GM18508 (cell line): ENCODE measurements around the gene HERC2.
"Not testable (repeated sequence)": the region's sequence is repeated elsewhere in the genome, so short reads cannot be mapped to it uniquely, and the experiment has no call there.

Source experiments
- ATAC-seq: cut with Tn5 transposase; IDR thresholded peaks from one replicate; pipeline ENCODE4 v1.9.1; 2021; ENCODE audit warnings: moderate number of reproducible peaks; ENCODE audit not compliant: insufficient read depth, unreplicated experiment

Gene HERC2

DNA sequence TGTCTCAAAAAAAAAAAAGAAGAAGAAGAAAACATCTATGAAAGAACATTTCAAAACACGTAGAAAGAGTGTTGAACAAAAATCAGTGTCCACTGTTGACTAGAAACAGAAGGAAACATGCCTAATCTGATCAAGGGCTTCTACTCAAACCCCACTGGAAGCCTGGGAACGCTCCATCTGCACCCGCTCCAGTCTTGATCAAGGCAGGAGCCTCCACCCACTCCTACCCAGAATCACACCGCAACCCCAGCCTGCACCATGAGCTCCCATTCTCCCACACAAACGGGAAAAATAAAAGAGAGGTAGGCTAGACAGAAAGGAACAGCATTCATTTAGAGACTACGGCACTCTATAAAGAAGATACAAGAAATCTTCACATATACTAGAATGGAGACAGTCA, 181.9 kb downstream of the HERC2 start:
- ATAC-seq, result no peak

DNA sequence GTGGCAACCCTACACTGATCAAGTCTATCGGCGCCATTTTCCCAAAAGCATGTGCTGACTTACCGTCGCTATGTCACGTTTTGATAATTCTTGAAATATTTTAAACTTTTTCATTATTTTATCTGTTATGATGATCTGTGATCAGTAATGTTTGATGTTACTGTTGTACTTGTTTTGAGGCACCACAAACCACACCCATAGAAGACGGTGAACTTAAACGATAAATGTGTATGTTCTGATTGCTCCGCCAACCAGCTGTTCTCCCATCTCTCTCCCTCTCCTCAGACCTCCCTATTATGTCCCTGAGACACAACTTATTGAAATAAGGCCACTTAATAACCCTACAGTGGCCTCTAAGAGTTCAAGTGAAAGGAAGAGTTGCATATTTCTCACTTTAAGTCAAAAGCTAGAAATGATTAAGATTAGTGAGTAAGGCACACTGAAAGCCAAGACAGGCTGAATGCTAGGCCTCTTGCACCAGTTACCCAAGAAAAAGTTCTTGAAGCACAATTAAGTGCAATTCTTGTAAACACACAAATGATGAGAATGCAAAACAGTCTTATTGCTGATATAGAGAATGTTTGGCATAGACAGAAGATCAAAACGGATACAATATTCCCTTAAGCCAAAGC, 184.5 kb downstream of the HERC2 start:
- ATAC-seq, result not testable (repeated sequence)

DNA sequence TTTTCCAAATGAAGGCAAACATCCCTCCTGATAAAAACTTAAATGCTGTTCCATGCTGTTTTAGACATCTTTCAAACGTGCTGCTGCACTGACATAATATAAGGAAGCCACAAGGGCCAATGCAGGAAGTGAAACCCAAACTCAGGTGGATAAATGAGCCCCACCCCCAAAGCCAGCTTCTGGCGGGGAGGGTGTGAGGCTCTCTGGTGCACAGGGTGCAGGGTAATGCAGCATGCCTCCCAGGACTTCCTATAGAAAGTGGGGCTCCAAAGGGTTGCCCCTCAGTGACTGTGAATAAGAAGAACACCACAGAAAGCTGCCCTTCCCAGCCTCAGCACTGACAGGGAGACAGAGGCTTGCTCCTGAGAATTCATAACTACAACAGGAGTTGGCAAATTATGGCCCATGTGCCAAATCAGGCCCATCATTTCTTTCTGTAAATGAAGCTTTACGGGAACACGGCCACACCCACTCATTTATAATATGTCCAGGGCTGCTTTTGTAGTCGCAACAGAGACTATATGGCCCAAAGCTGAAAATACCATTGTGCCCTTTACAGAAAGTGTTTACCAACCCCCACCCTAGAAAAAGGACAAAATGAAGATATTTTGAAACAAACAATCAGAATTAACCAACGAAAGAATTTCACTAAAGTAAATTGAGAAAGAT, 185.6 kb downstream of the HERC2 start:
- peak; percentile 67 for ATAC-seq

DNA sequence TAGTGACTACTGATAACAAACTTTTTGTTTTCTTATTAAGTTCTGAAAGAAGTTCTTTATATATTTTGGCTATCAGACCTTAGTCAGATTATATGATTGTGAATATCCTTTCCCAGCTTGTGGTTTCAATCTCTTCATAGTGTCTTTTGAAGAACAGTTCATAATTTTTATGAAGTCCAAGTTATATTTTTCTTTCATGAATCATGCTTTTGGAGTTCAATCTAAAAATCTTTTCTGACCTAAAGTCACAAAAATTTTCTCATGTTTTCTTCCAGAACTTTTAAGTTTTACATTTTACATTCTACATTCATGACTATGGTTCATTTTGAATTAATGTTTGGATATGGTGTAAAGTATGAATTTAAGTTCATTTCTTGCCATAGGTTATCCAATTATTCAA, 188.7 kb downstream of the HERC2 start:
- no peak for ATAC-seq

DNA sequence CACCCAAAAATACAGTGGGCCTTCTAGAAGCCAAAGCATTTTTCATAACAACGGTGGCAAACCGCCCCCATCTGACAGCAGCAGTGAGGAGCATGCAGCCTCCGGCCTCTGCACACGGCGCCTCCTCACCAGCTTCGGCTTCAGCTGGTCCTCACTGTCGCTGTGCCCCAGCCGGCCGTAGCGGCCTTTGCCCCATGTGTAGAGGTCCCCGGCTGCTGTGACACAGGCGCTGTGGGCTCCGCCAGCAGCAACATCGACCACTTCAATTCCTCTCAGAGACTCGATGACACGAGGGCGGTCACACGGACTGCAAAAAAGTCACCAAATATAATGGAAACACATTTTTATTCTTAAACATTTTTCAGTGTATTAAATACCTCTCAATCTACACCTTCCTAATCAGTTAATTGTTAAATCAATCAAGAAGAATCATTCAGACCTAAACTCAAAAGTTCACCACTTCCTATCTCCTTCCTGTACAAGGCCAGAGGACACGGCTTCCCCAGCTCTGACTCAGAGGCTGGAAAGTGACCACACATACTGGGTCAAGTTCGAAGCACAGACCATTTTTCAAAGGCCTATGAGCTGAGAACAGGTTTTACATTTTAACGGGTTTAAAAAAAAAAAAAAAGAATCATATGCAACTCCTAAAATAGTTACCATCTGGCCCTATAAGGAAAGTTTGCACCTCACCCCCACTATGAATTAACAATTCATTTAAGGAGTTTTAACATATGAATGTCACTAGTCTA, 189.3 kb downstream of the HERC2 start:
- no peak for ATAC-seq

DNA sequence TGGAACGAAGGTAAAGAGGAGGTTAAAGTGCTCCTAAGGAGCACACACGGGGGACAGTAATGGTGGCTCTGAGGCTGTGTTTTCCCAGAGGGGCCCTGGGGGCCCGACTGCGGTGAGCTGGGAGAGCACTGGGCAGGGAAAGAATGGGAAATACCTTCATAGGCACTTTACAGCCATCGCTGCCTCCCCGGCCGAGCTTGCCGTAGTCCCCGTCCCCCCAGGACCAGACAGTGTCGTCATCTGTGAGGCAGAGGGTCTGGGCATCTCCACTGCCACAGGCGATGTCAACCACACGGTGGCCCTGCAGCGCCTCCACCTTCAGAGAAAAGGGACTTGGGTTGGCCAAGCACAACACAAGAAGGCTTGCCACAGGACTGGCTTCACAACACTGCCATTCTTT, 190.0 kb downstream of the HERC2 start:
- ATAC-seq, result no peak

DNA sequence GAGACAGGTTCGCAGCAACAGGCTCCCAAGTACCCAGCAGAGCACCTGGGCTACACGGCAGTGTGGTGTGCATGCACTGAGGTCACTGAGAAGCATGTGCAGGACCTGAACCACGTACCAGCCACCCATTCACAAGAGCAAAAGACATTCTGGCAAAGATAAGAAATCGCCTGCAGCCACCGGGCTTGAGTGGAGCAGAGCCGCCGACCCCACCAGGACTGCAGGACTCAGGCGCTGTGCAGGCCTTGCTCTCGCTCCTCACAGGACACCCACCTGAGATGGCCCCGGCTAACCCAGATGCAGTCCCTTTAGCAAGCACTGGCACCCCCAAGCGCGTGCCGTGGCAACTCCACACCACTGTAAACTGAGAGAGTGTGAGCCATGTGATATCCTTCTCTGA, 190.6 kb downstream of the HERC2 start:
- no peak for ATAC-seq

DNA sequence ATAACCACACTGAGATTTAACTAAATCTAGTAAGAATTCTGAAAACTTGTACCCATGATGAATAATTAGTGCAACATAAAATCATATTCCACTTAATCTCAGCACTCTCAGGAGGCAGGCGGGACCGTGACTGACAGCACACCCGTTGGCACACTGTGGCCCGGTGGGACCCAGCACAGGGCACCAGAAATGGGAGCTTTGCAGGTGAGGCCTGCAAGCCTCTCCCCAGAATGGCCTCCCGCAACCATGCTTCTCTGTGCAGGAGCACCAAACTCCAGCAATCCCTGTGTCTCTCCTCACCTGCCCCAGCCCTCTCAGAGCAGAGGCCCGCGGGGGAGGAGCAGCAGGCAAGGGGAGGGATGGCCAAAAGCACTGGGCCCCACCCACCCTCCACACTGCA, 191.3 kb downstream of the HERC2 start:
- ATAC-seq, result no peak

DNA sequence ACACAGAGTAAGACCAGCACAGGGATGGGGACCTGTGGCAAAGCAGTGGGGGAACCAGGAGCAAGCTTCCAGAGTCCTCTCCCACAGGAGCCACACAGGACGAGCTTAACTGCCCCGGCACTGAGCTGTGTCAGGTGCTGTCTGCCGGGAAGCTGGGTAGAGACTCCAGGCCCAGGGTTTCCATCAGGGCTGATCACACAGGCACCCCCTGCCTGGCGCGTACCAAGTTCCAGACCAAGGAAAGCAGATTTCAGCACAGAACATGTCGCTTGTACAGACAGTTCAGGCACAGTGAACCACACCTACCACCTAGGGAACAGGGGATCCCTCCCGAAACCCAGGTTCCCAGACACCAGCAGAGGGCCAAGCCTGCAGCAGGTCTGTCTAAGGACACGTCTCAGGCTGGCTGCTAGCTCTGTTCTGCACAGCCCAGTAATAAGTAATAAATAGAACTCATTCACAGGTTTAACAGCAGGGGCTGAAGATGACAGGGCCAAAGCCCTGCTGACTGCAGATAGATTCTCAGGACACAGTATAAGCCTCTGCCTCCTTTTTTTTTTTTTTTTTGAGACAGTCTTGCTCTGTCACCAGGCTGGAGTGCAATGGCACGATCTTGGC, 192.6 kb downstream of the HERC2 start:
- no peak for ATAC-seq

DNA sequence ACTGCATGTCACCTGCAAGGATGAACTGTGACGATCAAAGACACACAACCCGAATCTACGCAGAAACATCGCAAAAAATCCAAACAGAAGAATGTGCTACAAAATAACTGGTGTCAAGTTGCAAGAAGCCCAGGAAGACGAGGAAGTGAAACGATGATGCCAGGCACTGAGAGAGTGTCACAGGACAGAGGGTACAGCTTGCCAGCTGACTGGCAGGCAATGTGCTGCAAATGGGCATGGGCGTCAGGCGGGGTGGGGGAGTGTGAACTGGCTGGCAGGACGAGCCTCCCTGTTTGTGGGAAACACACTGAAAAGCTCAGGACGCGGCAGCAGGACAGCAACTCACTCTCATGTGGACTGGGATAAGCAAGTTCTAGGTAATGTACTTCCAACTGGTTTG, 193.9 kb downstream of the HERC2 start:
- no peak for ATAC-seq

DNA sequence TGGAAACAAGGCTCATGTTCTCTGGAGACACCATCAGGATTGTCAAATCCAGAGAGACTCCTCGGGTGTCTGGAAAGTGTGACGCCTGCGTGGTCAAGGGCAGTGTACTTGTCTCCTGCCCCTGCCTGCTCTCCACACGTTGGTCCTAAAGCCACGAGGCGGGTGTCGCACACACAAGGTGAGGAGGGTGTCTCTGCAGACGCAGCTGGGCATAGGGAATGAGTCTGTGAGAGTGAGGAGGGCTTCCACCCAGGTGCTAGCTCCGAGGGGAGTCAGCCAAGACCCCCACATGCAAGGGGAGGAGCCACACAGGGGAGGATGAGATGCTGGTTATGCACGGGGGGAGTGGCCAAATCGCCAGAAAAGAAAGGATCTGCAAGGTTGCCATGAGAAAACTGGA, 194.9 kb downstream of the HERC2 start:
- no peak for ATAC-seq

DNA sequence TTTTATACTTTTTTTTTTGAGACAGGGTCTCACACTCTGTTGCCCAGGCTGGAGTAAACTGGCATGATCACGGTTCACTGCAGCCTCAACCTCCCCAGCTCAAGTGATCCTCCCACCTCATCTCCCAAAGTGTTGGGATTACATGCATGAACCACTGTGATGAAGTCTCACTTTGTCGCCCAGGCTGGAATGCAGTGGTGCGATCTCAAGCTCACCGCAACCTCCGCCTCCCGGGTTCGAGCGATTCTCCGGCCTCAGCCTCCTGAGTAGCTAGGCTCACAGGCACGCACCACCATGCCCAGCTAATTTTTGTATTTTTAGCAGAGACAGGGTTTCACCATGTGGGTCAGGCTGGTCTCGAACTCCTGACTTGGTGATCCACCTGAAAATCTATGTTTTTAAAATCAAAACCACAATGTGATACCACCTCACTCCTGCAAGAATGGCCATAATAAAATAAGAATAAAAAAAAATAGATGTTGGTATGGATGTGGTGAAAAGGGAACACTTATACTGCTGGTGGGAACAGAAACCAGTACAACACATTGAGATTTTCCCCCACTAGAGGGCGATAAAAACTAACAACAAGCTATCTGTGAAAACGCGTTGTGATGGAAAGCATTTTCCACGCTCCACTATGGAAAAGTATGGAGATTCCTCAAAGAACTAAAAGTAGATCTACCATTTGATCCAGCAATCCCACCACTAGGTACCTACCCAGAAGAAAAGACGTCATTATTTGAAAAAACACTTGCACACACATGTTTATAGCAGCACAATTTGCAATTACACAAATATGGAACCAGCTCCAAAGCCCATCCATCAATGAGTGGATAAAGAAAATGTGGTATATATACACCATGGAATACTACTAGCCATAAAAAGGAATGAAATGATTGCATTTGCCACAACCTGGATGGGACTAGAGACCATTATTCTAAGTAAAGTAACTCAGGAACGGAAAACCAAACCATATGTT, 196.0 kb downstream of the HERC2 start:
- no peak for ATAC-seq

DNA sequence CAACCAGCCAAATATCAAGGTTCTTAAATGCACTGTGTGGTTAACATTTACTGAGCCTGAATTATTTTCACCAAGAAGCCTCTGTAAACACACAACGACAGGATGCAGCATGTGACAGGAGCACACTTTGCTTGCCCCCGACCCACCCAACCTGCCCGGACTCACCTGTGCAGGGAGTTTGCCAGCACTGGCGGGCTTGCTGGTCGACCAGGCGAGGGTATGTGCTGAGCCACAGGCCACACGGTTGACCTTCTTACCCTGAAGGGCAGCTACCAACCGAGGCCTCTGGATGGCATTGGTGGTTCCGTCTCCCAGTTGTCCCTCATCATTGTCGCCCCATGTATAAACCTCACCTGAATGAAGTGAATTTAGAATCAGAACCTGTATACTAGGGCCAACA, 197.1 kb downstream of the HERC2 start:
- no peak for ATAC-seq

DNA sequence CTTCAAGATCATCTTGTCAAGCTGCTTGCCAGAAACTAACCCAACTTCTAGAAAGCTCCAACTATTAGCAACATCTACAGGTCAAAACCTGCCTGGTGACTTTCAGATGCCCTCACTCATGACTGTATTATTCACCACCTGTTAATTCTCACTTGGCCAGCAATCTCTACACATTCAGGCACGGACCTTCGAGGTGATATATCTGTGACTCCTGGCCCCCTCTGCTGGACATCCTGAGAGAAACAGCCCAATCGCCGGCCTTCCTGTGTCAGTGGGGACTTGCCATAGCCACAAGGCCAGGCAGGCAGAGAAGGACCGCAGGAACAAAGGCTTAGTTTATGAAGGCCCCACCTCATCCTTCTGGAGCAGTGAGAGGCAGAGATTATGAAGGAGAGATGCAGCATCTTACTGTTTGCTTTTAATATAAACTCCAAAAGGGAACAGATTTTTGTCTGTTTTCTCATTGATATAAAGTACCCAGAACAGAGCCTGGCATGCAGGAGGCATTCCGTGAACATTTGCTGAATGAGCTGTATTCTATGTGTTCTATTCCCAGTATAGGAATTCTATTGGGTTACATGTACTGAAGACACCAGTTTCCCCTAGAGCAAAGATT, 198.5 kb downstream of the HERC2 start:
- ATAC-seq, result no peak

DNA sequence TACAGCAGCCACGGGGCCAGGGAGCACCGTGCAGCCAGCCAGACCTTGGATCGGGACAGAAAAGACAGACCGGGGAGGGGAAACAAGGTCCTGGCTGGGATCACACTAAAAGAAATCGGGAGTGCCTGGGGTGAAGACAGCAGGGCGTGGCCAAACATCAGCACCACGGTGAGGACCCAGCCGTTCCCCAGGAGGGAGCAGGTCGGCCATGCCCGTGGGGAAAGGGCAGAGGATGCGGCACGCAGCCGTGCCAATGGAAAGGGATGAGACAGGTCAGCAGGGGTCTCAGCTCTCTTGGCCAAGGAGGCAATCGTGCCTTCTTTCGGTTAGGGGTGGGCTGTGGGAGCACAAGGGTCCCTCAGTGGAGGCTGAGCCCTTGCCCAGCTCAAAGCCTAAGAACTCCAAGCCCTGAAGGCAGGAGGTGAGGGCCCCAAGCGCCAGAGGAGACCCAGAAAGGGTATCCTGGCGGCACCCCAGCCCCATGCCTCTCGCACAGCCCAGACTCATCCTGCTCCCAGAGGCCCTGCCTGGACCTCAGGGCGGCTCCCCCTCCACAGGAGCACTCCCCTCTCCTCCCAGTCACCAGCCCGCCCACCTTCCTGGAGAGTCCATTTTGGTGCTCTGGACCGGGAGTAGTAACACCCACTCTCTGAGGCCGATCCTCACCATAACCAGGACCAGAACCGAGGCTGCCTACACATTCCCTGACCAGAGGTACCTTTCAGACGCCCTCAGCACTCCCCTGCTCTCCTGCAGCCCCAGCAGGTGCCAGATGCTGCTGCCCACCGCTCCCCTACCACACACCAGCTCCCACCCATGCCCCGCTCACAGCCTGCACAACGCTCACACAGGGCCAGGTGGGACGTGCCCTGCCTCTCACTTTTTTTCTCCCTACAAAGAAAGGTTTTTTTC, 199.7 kb downstream of the HERC2 start:
- ATAC-seq, result no peak

DNA sequence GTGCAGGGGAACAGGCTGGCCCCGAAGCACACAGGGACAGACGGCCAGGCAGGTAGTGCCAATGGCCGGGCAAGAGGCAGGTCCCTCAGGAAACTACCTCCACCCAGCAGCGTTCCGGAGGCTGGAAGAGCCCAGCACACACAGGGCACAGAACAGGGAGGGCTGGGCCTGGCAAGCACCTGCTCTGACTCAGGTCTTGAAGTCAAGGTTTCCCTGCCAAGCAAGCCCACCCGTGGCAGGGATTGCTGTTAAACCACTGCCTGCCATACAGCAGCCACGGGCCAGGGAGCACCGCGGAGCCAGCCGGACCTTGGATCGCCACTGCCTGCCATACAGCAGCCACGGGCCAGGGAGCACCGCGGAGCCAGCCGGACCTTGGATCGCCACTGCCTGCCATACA, 200.4 kb downstream of the HERC2 start:
- ATAC-seq, result not testable (repeated sequence)

DNA sequence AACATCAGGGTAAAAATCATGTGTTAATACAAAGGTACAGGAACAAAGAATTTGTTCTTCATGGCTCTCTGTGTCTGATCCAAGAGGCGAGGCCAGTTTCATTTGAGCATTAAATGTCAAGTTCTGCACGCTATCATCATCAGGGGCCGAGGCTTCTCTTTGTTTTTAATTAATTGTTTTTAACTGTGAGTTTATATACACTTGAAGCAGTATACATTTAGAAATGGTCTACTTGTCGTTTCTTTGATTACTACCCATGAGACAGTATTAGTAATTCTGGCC, 201.7 kb downstream of the HERC2 start:
- ATAC-seq, result no peak

DNA sequence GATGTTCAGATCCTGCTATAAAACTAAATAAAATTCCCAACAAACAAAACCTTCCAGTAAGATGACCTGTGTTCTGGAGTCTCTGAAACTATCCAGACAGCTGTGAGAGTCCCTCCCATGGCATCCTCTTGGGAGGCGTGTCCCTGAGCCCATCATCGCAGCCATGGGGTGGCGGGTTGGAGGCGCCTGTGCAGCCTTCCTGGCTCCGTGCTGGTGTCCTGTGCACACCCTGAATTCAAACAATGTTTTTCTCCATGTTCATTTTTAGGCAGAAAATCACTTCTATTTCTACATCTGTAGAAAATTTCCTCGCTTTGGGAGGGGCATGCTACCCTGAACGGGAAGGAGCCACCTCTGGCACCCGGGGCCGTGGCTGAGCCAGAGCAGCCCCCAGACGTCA, 203.4 kb downstream of the HERC2 start:
- no peak for ATAC-seq

DNA sequence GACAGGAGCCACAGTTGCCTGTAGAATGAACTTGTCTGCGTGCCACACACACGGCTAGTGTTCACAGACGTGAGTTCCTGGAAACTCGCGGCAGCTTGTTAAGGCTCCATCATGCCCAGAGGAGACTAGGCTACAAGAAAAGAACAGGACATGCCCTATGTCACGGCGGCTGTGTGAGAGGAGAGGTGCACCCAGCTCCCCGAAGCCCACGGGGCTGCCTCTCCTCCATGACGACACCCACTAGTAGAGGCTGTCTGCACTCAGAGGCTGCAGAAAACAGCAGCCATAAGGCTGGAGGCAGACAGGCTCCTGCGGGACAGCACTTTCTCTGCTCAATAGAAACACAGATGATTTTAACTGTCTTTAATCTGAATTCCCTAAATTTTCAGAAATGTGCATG, 203.9 kb downstream of the HERC2 start:
- ATAC-seq, result no peak
